NT2/D1 (cell line): ENCODE measurements around the gene KCNK18.

Experiments
- DNase-seq: peaks from one replicate; pipeline ENCODE4 v3.0.0-alpha.2; 2011; ENCODE audit warnings: low read depth, low spot score
- H3K27me3 ChIP-seq: 2 replicates; pipeline ENCODE4 v1.6.0; 2011; ENCODE audit warnings: mild to moderate bottlenecking; ENCODE audit not compliant: insufficient read length, insufficient read depth
- H3K36me3 ChIP-seq: 2 replicates; pipeline ENCODE4 v1.6.1; 2011; ENCODE audit warnings: mild to moderate bottlenecking, low read length, mixed read lengths; ENCODE audit not compliant: insufficient read depth, insufficient read length
- H3K4me1 ChIP-seq: 2 replicates; pipeline ENCODE4 v1.5.1; 2011; ENCODE audit not compliant: insufficient read depth, insufficient read length
- H3K4me3 ChIP-seq: 2 replicates; pipeline ENCODE4 v1.5.1; 2011; ENCODE audit warnings: low read depth; ENCODE audit not compliant: insufficient read length
- H3K9ac ChIP-seq: 2 replicates; pipeline ENCODE4 v1.6.0; 2011; ENCODE audit warnings: low read depth; ENCODE audit not compliant: insufficient read length
- H3K9me3 ChIP-seq: 2 replicates; pipeline ENCODE4 v1.5.1; 2011; ENCODE audit warnings: mild to moderate bottlenecking, low read length; ENCODE audit not compliant: insufficient read depth
- SUZ12 ChIP-seq: IDR thresholded peaks from 2 replicates; pipeline ENCODE4 v1.6.1; 2011; ENCODE audit not compliant: insufficient read length, insufficient read depth; ENCODE audit errors: extremely low read depth
- YY1 ChIP-seq: IDR thresholded peaks from 2 replicates; pipeline ENCODE4 v1.6.1; 2011; ENCODE audit not compliant: insufficient read length, insufficient read depth
- ZNF274 ChIP-seq: IDR thresholded peaks from 2 replicates; pipeline ENCODE4 v1.6.1; 2011; ENCODE audit warnings: mild to moderate bottlenecking, low read depth, low read length

Gene KCNK18

DNA sequence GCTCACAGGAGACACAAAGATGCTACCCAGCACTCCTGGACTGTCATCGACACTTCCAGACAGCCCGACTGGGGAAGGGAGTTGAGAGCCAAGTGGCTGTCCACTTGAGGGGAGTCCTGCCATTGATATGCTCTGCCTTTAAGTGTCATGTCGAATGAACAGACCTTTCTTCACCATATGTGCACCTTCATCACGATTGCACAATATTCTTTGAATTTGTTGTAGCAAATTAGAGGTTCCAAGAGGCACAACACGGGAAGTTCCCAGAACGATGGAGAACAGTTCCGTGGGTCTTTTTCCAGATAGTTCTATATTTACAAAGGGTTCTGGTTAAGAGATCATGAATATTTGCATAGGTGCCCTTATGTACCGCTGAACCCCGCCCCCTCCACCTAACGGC is 59.6 kb downstream of the KCNK18 start:
- H3K36me3 ChIP-seq: no peaks in the 10 kb centered on the region
- H3K4me1 ChIP-seq: no peaks in the 10 kb centered on the region
- TF ChIP-seq YY1 (no peak), ZNF274 (no peak), SUZ12 (no peak)
- no peak for DNase-seq
- no peaks in the 10 kb centered on the region for H3K27me3 ChIP-seq
- no peak overlapping the region for H3K4me3 ChIP-seq
- H3K9ac ChIP-seq: no peak overlapping the region
- no peaks in the 10 kb centered on the region for H3K9me3 ChIP-seq

DNA sequence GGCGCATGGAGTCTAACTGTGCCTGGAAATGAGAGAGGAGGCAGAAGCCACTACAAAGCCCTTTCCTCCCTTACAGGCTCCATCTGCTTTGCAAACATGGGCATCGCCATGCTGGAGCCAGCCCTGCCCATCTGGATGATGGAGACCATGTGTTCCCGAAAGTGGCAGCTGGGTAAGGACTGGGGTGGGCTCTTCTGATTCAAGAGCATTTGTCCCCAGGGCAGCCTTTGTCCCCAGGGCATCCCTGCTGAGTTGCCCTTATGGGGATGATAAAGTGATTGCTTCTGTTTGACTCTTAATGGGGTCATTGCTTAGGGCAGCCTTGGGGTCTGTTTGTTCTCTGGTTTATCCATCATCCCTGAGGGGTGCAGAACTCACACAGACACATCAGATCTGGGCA is 60.4 kb downstream of the KCNK18 start:
- TF ChIP-seq ZNF274 (no peak), SUZ12 (no peak), YY1 (no peak)
- DNase-seq: no peak
- H3K9me3 ChIP-seq: no peaks in the 10 kb centered on the region
- no peak overlapping the region for H3K4me3 ChIP-seq
- H3K9ac ChIP-seq: no peak overlapping the region
- H3K4me1 ChIP-seq: peaks cover 4% of the 10 kb centered on the region
- H3K27me3 ChIP-seq: no peaks in the 10 kb centered on the region
- H3K36me3 ChIP-seq: no peaks in the 10 kb centered on the region

DNA sequence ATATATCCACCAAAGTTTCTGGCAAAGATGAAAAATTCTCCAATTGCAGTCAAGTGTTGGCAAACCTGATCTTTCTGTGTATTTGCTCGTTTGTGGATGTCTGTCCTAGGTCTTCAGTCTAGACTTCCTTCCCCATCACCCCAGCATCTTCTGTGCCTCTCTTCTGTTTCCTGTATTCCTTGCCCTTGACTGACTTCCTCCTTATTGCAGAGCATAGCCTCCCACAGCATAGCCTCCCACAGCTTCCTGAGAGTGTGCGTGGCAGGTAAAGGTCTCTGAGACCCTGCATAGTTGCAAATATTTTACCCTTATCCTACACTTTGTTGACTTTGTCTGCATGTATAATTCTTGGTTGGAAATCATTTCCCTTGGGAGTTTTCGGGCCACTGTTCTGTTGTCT is 62.0 kb downstream of the KCNK18 start:
- H3K36me3 ChIP-seq: no peaks in the 10 kb centered on the region
- H3K9ac ChIP-seq: no peak overlapping the region
- TF ChIP-seq SUZ12: no peak
- TF ChIP-seq ZNF274: no peak
- no peaks in the 10 kb centered on the region for H3K9me3 ChIP-seq
- no peak overlapping the region for H3K4me3 ChIP-seq
- no peaks in the 10 kb centered on the region for H3K27me3 ChIP-seq
- peaks cover 4% of the 10 kb centered on the region for H3K4me1 ChIP-seq
- no peak for DNase-seq
